ENCODE results near the gene TSC2.

The TSC2 gene

GRCh38 chr16:2087748-2088631 lies 40.2 kb downstream of the TSC2 start:
- H3K9me3 ChIP-seq (ENCODE audit: control insufficient read depth in 2 of 2, low read length in 2 of 2) = no peaks in the 10 kb centered on the region

GRCh38 chr16:2088759-2089358 lies 41.1 kb downstream of the TSC2 start:
- Histone ChIP-seq H3K36me3 (ENCODE audit: control insufficient read depth in 2 of 2, insufficient read depth in 2 of 2, low read length in 2 of 2) (peaks cover 28 to 48% of the 10 kb centered on the region in 2 donors), H3K4me3 (ENCODE audit: low read length in 2 of 2) (no peak overlapping the region), H3K9me3 (ENCODE audit: control insufficient read depth in 2 of 2, low read length in 2 of 2) (no peaks in the 10 kb centered on the region), H3K27ac (ENCODE audit: low read length) (no peak overlapping the region), H3K4me1 (ENCODE audit: control insufficient read depth, insufficient read depth, low read length) (peaks cover 36% of the 10 kb centered on the region), H3K27me3 (ENCODE audit: control insufficient read depth in 1 of 2, insufficient read depth in 2 of 2, low read length in 2 of 2) (no peaks in the 10 kb centered on the region), H3K9ac (ENCODE audit: low read length in 2 of 2) (no peak overlapping the region)

More at GRCh38 chr16:2087748-2088631, 40.2 kb downstream of the TSC2 start:
- no peak overlapping the region for H3K27ac ChIP-seq (ENCODE audit: low read length)
- no peak overlapping the region for H3K9ac ChIP-seq (ENCODE audit: low read length in 2 of 2)
- no peaks in the 10 kb centered on the region for H3K27me3 ChIP-seq (ENCODE audit: control insufficient read depth in 1 of 2, insufficient read depth in 2 of 2, low read length in 2 of 2)
- H3K4me3 ChIP-seq (ENCODE audit: low read length in 2 of 2) = no peak overlapping the region
- peaks cover 19 to 41% of the 10 kb centered on the region in 2 donors for H3K36me3 ChIP-seq (ENCODE audit: control insufficient read depth in 2 of 2, insufficient read depth in 2 of 2, low read length in 2 of 2)
- peaks cover 40% of the 10 kb centered on the region for H3K4me1 ChIP-seq (ENCODE audit: control insufficient read depth, insufficient read depth, low read length)

- H3K27me3 ChIP-seq (ENCODE audit: control insufficient read depth in 1 of 2, insufficient read depth in 2 of 2, low read length in 2 of 2) = no peaks in the 10 kb centered on the region
- H3K9ac ChIP-seq (ENCODE audit: low read length in 2 of 2) = no peak overlapping the region
- H3K36me3 ChIP-seq (ENCODE audit: control insufficient read depth in 2 of 2, insufficient read depth in 2 of 2, low read length in 2 of 2) = peaks cover 38 to 56% of the 10 kb centered on the region in 2 donors
- peaks cover 27% of the 10 kb centered on the region for H3K4me1 ChIP-seq (ENCODE audit: control insufficient read depth, insufficient read depth, low read length)
- no peaks in the 10 kb centered on the region for H3K9me3 ChIP-seq (ENCODE audit: control insufficient read depth in 2 of 2, low read length in 2 of 2)
- H3K27ac ChIP-seq (ENCODE audit: low read length) = no peak overlapping the region
- no peak overlapping the region for H3K4me3 ChIP-seq (ENCODE audit: low read length in 2 of 2)
Measured at GRCh38 chr16:2089706-2090480, 42.1 kb downstream of the TSC2 start.

GRCh38 chr16:2090481-2090776 lies 42.6 kb downstream of the TSC2 start:
- Histone ChIP-seq H3K4me3 (ENCODE audit: low read length in 2 of 2) (no peak overlapping the region), H3K36me3 (ENCODE audit: control insufficient read depth in 2 of 2, insufficient read depth in 2 of 2, low read length in 2 of 2) (peaks cover 38 to 56% of the 10 kb centered on the region in 2 donors), H3K9ac (ENCODE audit: low read length in 2 of 2) (no peak overlapping the region), H3K27ac (ENCODE audit: low read length) (no peak overlapping the region), H3K4me1 (ENCODE audit: control insufficient read depth, insufficient read depth, low read length) (peaks cover 27% of the 10 kb centered on the region), H3K9me3 (ENCODE audit: control insufficient read depth in 2 of 2, low read length in 2 of 2) (no peaks in the 10 kb centered on the region), H3K27me3 (ENCODE audit: control insufficient read depth in 1 of 2, insufficient read depth in 2 of 2, low read length in 2 of 2) (no peaks in the 10 kb centered on the region)

- Histone ChIP-seq H3K27ac (ENCODE audit: low read length) (peak overlapping the region; percentile 62), H3K4me3 (ENCODE audit: low read length in 2 of 2) (no peak overlapping the region), H3K36me3 (ENCODE audit: control insufficient read depth in 2 of 2, insufficient read depth in 2 of 2, low read length in 2 of 2) (peaks cover 39 to 58% of the 10 kb centered on the region in 2 donors), H3K9me3 (ENCODE audit: control insufficient read depth in 2 of 2, low read length in 2 of 2) (no peaks in the 10 kb centered on the region), H3K4me1 (ENCODE audit: control insufficient read depth, insufficient read depth, low read length) (peaks cover 24% of the 10 kb centered on the region), H3K27me3 (ENCODE audit: control insufficient read depth in 1 of 2, insufficient read depth in 2 of 2, low read length in 2 of 2) (no peaks in the 10 kb centered on the region), H3K9ac (ENCODE audit: low read length in 2 of 2) (no peak overlapping the region)
Measured at GRCh38 chr16:2090777-2091546, 43.2 kb downstream of the TSC2 start.

GRCh38 chr16:2091547-2092255 lies 43.9 kb downstream of the TSC2 start:
- Histone ChIP-seq H3K27me3 (ENCODE audit: control insufficient read depth in 1 of 2, insufficient read depth in 2 of 2, low read length in 2 of 2) (no peaks in the 10 kb centered on the region), H3K36me3 (ENCODE audit: control insufficient read depth in 2 of 2, insufficient read depth in 2 of 2, low read length in 2 of 2) (peaks cover 44 to 59% of the 10 kb centered on the region in 2 donors), H3K9ac (ENCODE audit: low read length in 2 of 2) (no peak overlapping the region), H3K4me1 (ENCODE audit: control insufficient read depth, insufficient read depth, low read length) (peaks cover 24% of the 10 kb centered on the region), H3K27ac (ENCODE audit: low read length) (peak overlapping the region; percentile 62), H3K4me3 (ENCODE audit: low read length in 2 of 2) (no peak overlapping the region), H3K9me3 (ENCODE audit: control insufficient read depth in 2 of 2, low read length in 2 of 2) (no peaks in the 10 kb centered on the region)

- H3K36me3 ChIP-seq (ENCODE audit: control insufficient read depth in 2 of 2, insufficient read depth in 2 of 2, low read length in 2 of 2) = peaks cover 44 to 60% of the 10 kb centered on the region in 2 donors
- peaks cover 24% of the 10 kb centered on the region for H3K4me1 ChIP-seq (ENCODE audit: control insufficient read depth, insufficient read depth, low read length)
- H3K4me3 ChIP-seq (ENCODE audit: low read length in 2 of 2) = no peak overlapping the region
- no peaks in the 10 kb centered on the region for H3K27me3 ChIP-seq (ENCODE audit: control insufficient read depth in 1 of 2, insufficient read depth in 2 of 2, low read length in 2 of 2)
- no peak overlapping the region for H3K9ac ChIP-seq (ENCODE audit: low read length in 2 of 2)
- H3K27ac ChIP-seq (ENCODE audit: low read length) = peak overlapping the region; percentile 62
- no peaks in the 10 kb centered on the region for H3K9me3 ChIP-seq (ENCODE audit: control insufficient read depth in 2 of 2, low read length in 2 of 2)
Measured at GRCh38 chr16:2092256-2092620, 44.5 kb downstream of the TSC2 start.

- peaks cover 44 to 62% of the 10 kb centered on the region in 2 donors for H3K36me3 ChIP-seq (ENCODE audit: control insufficient read depth in 2 of 2, insufficient read depth in 2 of 2, low read length in 2 of 2)
- no peak overlapping the region for H3K9ac ChIP-seq (ENCODE audit: low read length in 2 of 2)
- no peak overlapping the region for H3K4me3 ChIP-seq (ENCODE audit: low read length in 2 of 2)
- no peaks in the 10 kb centered on the region for H3K9me3 ChIP-seq (ENCODE audit: control insufficient read depth in 2 of 2, low read length in 2 of 2)
- H3K4me1 ChIP-seq (ENCODE audit: control insufficient read depth, insufficient read depth, low read length) = peaks cover 24% of the 10 kb centered on the region
- no peaks in the 10 kb centered on the region for H3K27me3 ChIP-seq (ENCODE audit: control insufficient read depth in 1 of 2, insufficient read depth in 2 of 2, low read length in 2 of 2)
- peak overlapping the region; percentile 62 for H3K27ac ChIP-seq (ENCODE audit: low read length)
Measured at GRCh38 chr16:2092866-2093265, 45.1 kb downstream of the TSC2 start.

GRCh38 chr16:2093793-2094192 lies 46.0 kb downstream of the TSC2 start:
- no peaks in the 10 kb centered on the region for H3K27me3 ChIP-seq (ENCODE audit: control insufficient read depth in 1 of 2, insufficient read depth in 2 of 2, low read length in 2 of 2)
- no peak overlapping the region for H3K9ac ChIP-seq (ENCODE audit: low read length in 2 of 2)
- H3K27ac ChIP-seq (ENCODE audit: low read length) = no peak overlapping the region
- H3K4me1 ChIP-seq (ENCODE audit: control insufficient read depth, insufficient read depth, low read length) = peaks cover 24% of the 10 kb centered on the region
- no peaks in the 10 kb centered on the region for H3K9me3 ChIP-seq (ENCODE audit: control insufficient read depth in 2 of 2, low read length in 2 of 2)
- H3K4me3 ChIP-seq (ENCODE audit: low read length in 2 of 2) = no peak overlapping the region
- H3K36me3 ChIP-seq (ENCODE audit: control insufficient read depth in 2 of 2, insufficient read depth in 2 of 2, low read length in 2 of 2) = peaks cover 44 to 58% of the 10 kb centered on the region in 2 donors

Data from stomach smooth muscle (tissue), 2 donors.